ENCODE data around the gene GFRA1. TPM values are rescaled to one million over a fixed set of nuclear protein-coding genes. Genes with fewer than 3 reads are reported as not detected.

The GFRA1 gene
- total and polyA plus RNA-seq, 8 donors = 0.29 to 83.2 (median 4.6) TPM

GRCh38 chr10:116157485-116157884, 115.5 kb downstream of the GFRA1 start:
- DNase-seq = no peak
- H3K36me3 ChIP-seq = no peaks in the 10 kb centered on the region
- H3K27me3 ChIP-seq = no peaks in the 10 kb centered on the region
- intact Hi-C loops (cut with DNase I; ENCODE audit: low total_unique reads) = no loop called here
- no peak overlapping the region for H3K4me3 ChIP-seq
- TF ChIP-seq POLR2A (IDR thresholded peaks at IDR 0.05) (no peak), CTCF (IDR thresholded peaks at IDR 0.05) (no peak)
- H3K9me3 ChIP-seq = no peaks in the 10 kb centered on the region
- no peak overlapping the region for H3K27ac ChIP-seq
- H3K4me1 ChIP-seq = no peaks in the 10 kb centered on the region
- 71 to 92% (median 88%) methylated on average over 1 of the region's 1 CpG for WGBS, 5 donors

GRCh38 chr10:116156819-116157218, 116.2 kb downstream of the GFRA1 start:
- no peaks in the 10 kb centered on the region for H3K27me3 ChIP-seq
- no peak overlapping the region for H3K4me3 ChIP-seq
- no peaks in the 10 kb centered on the region for H3K36me3 ChIP-seq
- 76 to 85% (median 77%) methylated on average over 5 of the region's 5 CpGs for whole genome bisulfite sequencing, 5 donors
- no peak overlapping the region for H3K27ac ChIP-seq
- intact Hi-C loops (cut with DNase I; ENCODE audit: low total_unique reads) = no loop called here
- DNase-seq = no peak
- no peaks in the 10 kb centered on the region for H3K4me1 ChIP-seq
- H3K9me3 ChIP-seq = no peaks in the 10 kb centered on the region
- TF ChIP-seq CTCF (IDR thresholded peaks at IDR 0.05) (no peak), POLR2AphosphoS5 (IDR thresholded peaks at IDR 0.05) (no peak), EP300 (IDR thresholded peaks at IDR 0.05) (no peak), POLR2A (IDR thresholded peaks at IDR 0.05) (no peak)

GRCh38 chr10:116155191-116155590, 117.8 kb downstream of the GFRA1 start:
- WGBS, 5 donors = 82 to 100% (median 95%) methylated on average over 1 of the region's 1 CpG
- no peak for DNase-seq
- Histone ChIP-seq H3K9me3 (no peaks in the 10 kb centered on the region), H3K27me3 (no peaks in the 10 kb centered on the region), H3K4me3 (no peak overlapping the region), H3K36me3 (no peaks in the 10 kb centered on the region), H3K27ac (no peak overlapping the region), H3K4me1 (no peaks in the 10 kb centered on the region)
- intact Hi-C loops (cut with DNase I; ENCODE audit: low total_unique reads) = no loop called here
- TF ChIP-seq POLR2AphosphoS5 (IDR thresholded peaks at IDR 0.05) = no peak
- TF ChIP-seq EP300 (IDR thresholded peaks at IDR 0.05) = no peak
- TF ChIP-seq POLR2A (IDR thresholded peaks at IDR 0.05) = no peak
- TF ChIP-seq CTCF (IDR thresholded peaks at IDR 0.05) = no peak

GRCh38 chr10:116154651-116155050, 118.4 kb downstream of the GFRA1 start:
- H3K4me1 ChIP-seq = no peaks in the 10 kb centered on the region
- DNase-seq = no peak
- H3K27me3 ChIP-seq = no peaks in the 10 kb centered on the region
- intact Hi-C loops (cut with DNase I; ENCODE audit: low total_unique reads) = no loop called here
- 71 to 92% (median 88%) methylated on average over 1 of the region's 1 CpG for WGBS, 5 donors
- no peaks in the 10 kb centered on the region for H3K36me3 ChIP-seq
- H3K27ac ChIP-seq = no peak overlapping the region
- H3K4me3 ChIP-seq = no peak overlapping the region
- TF ChIP-seq EP300 (IDR thresholded peaks at IDR 0.05) = no peak
- no peak for TF ChIP-seq POLR2A (IDR thresholded peaks at IDR 0.05)
- TF ChIP-seq CTCF (IDR thresholded peaks at IDR 0.05) = no peak
- no peak for TF ChIP-seq POLR2AphosphoS5 (IDR thresholded peaks at IDR 0.05)
- no peaks in the 10 kb centered on the region for H3K9me3 ChIP-seq
